Nephron (organoid): Measurements from ENCODE around the gene ERFL.

Experiments
- H3K27ac Mint-ChIP-seq, 3 experiments: 2 replicates each; pipeline ENCODE4 v1.8.0; 2020; ENCODE audit warnings: mixed read lengths in 3 of 3, mild to moderate bottlenecking in 2 of 3, moderate library complexity in 1 of 3
- H3K27me3 Mint-ChIP-seq: 2 replicates; pipeline ENCODE4 v1.8.0; 2021; ENCODE audit warnings: low read depth, mild to moderate bottlenecking, moderate library complexity, mixed read lengths
- H3K36me3 Mint-ChIP-seq: 2 replicates; pipeline ENCODE4 v1.8.0; 2020; ENCODE audit warnings: low read depth, mixed read lengths
- H3K4me1 Mint-ChIP-seq: 2 replicates; pipeline ENCODE4 v1.8.0; 2020; ENCODE audit warnings: mixed read lengths
- H3K4me3 Mint-ChIP-seq, 3 experiments: 2 replicates each; pipeline ENCODE4 v1.8.0; 2020; ENCODE audit warnings: mild to moderate bottlenecking in 3 of 3, mixed read lengths in 3 of 3, moderate library complexity in 2 of 3
- H3K9me3 Mint-ChIP-seq: 2 replicates; pipeline ENCODE4 v1.8.0; 2020; ENCODE audit warnings: mixed read lengths
- CTCF ChIP-seq, 3 experiments: fragments of 200-600 bp; sonication (generic); IDR thresholded peaks; one replicate each; pipeline ENCODE4 v1.5.0; 2021; ENCODE audit warnings: antibody characterized with exemption in 3 of 3; ENCODE audit not compliant: unreplicated experiment in 3 of 3

Gene ERFL

GRCh38 chr19:41923045-41923788 is 5.0 kb downstream of the ERFL start:
- Mint-ChIP-seq H3K4me3 (peak overlapping the region in 1 of 3 experiments; percentile 2), H3K27me3 (peaks cover 4% of the 10 kb centered on the region)

GRCh38 chr19:41922585-41922984 is 5.7 kb downstream of the ERFL start:
- no peak for TF ChIP-seq CTCF (IDR thresholded peaks at IDR 0.05; ENCODE audit: unreplicated experiment in 3 of 3)
- Mint-ChIP-seq H3K27me3 (no peaks in the 10 kb centered on the region), H3K4me1 (no peaks in the 10 kb centered on the region), H3K4me3 (no peak overlapping the region), H3K27ac (no peak overlapping the region), H3K9me3 (no peaks in the 10 kb centered on the region), H3K36me3 (no peaks in the 10 kb centered on the region)

More at GRCh38 chr19:41923045-41923788, 5.0 kb downstream of the ERFL start:
- Mint-ChIP-seq H3K36me3 (no peaks in the 10 kb centered on the region), H3K4me1 (no peaks in the 10 kb centered on the region), H3K9me3 (no peaks in the 10 kb centered on the region), H3K27ac (no peak overlapping the region)
- TF ChIP-seq CTCF (IDR thresholded peaks at IDR 0.05; ENCODE audit: unreplicated experiment in 3 of 3) = no peak

DNA sequence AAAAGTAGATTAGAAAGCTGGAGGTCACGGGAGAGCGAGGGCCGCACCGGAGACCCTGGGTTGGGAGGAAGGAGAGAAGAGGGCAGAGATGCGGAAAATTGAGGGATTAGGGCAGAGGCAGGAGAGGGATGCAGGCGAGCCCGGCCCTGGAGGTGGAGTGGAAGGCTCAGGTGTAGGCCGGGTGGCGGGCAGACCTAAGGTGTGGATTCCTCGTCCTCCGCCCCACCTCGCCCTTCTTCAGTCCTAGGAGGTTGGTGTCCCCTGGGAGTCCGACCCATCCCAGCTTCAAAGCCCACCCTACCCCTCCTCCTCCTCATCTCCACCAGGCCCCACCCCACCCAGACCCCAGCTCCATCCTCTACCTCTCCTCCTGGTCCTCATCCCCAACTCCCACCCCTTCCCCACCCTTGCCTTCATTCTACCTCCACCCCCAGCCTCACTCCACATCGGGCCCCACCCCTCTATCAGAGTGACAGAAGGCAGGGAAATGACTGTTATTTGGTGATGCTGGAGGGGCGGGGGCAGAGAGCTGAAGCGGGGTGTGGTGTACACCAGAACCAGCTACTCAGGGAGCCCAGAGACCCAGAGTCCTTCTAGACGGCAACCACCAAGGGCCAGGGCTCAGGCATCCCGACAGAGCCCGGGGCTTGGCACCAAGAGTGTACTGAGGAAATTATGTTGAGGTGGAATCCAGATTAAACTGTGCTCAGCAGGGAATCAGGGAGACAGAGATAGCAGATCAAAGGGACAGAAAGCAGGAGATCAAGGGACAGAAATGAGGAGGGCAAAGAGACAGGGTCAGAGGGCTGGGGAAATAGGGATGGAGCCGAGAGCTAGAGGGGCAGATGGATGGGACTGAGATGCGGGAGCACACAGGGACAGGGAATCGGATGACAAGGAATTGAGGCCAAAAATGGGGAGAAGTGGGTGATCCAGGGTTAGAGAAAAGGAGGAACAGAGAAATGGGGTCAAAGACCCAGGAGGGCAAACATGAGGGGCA is 6.4 kb downstream of the ERFL start:
- no peak for TF ChIP-seq CTCF (IDR thresholded peaks at IDR 0.05; ENCODE audit: unreplicated experiment in 3 of 3)
- H3K4me3 Mint-ChIP-seq = no peak overlapping the region
- no peaks in the 10 kb centered on the region for H3K4me1 Mint-ChIP-seq
- no peaks in the 10 kb centered on the region for H3K36me3 Mint-ChIP-seq
- H3K27me3 Mint-ChIP-seq = no peaks in the 10 kb centered on the region
- H3K27ac Mint-ChIP-seq = no peak overlapping the region
- H3K9me3 Mint-ChIP-seq = no peaks in the 10 kb centered on the region

DNA sequence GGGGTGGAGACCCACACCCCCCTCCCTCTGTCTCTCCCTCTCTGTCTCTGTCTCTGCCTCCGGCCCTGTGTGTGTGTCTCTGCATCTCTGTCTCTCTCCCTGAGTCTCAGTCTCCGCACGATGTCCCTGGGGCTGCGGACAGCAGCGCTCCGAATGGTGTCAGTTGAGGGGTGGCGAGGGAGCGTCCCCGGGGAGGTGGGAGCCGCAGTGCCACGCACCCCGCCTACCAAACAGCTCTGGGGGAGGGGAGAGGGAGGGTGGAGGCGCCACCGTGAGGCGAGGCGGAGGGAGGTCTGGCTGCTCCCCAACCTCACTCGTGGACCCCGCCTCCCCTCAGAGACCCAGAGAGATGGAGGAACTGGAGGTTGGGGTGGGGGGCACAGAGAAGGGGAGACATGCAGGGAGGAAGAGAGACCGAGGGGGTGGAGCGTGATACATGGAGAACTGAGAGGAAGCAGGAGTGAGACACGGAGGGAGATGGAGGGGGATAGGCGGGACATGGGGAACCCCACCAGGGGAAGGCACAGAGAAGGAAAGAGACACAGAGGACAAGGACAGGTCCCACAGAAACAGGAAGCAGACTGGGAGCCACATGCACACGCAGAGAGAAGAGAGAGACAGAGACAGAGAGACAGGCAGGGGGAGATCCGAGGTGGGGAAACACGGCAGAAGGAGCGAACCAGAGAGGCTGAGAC is 7.2 kb downstream of the ERFL start:
- Mint-ChIP-seq H3K4me1 (no peaks in the 10 kb centered on the region), H3K27ac (no peak overlapping the region), H3K4me3 (no peak overlapping the region), H3K36me3 (no peaks in the 10 kb centered on the region), H3K9me3 (no peaks in the 10 kb centered on the region), H3K27me3 (no peaks in the 10 kb centered on the region)
- TF ChIP-seq CTCF (IDR thresholded peaks at IDR 0.05; ENCODE audit: unreplicated experiment in 3 of 3) = no peak

GRCh38 chr19:41919948-41920712 is 8.1 kb downstream of the ERFL start:
- no peak overlapping the region for H3K27ac Mint-ChIP-seq
- TF ChIP-seq CTCF (IDR thresholded peaks at IDR 0.05; ENCODE audit: unreplicated experiment in 3 of 3) = no peak
- H3K4me1 Mint-ChIP-seq = no peaks in the 10 kb centered on the region
- no peaks in the 10 kb centered on the region for H3K9me3 Mint-ChIP-seq
- H3K36me3 Mint-ChIP-seq = no peaks in the 10 kb centered on the region
- no peaks in the 10 kb centered on the region for H3K27me3 Mint-ChIP-seq
- no peak overlapping the region for H3K4me3 Mint-ChIP-seq
